Psoas muscle (tissue), 8 donors: ENCODE results near the gene PDE4D. TPM values are rescaled to one million over a fixed set of nuclear protein-coding genes. Genes with fewer than 3 reads are reported as not detected.
A peak's percentile ranks its signal among the peaks of the same experiment; 100 is the strongest.

ENCODE experiments used
- ATAC-seq, 4 donors: fragments of 200-7000 bp; cut with Tn5 transposase; one replicate each; pipeline ENCODE4 v1.9.1; 2020; ENCODE audit warnings: moderate library complexity in 3 of 4, mild to moderate bottlenecking in 2 of 4
- DNase-seq, 2 donors: peaks; one replicate each; pipeline ENCODE4 v3.0.0-alpha.2; 2020
- H3K27ac ChIP-seq: fragments of 200-600 bp; one replicate; pipeline ENCODE4 v1.8.0; 2022
- H3K27me3 ChIP-seq, 3 donors: fragments of 200-600 bp in 1 of 3; one replicate each; pipeline versions ENCODE4 v1.6.1 to v1.8.0; 2013 to 2022; ENCODE audit warnings: low read length in 2 of 3, mild to moderate bottlenecking in 2 of 3, moderate library complexity in 1 of 3; ENCODE audit not compliant: insufficient read depth in 3 of 3
- H3K36me3 ChIP-seq, 2 donors: fragments of 200-600 bp in 1 of 2; one replicate each; pipeline versions ENCODE4 v1.6.1 to v1.8.0; 2013 to 2022; ENCODE audit warnings: low read depth in 1 of 2, mild to moderate bottlenecking in 1 of 2, moderate library complexity in 1 of 2; ENCODE audit not compliant: insufficient read depth in 1 of 2
- H3K4me1 ChIP-seq: fragments of 200-600 bp; one replicate; pipeline ENCODE4 v1.8.0; 2022
- H3K4me3 ChIP-seq: fragments of 200-600 bp; one replicate; pipeline ENCODE4 v1.8.0; 2022; ENCODE audit warnings: mild to moderate bottlenecking
- H3K9me3 ChIP-seq: fragments of 200-600 bp; one replicate; pipeline ENCODE4 v1.8.0; 2022
- CTCF ChIP-seq: fragments of 200-600 bp; IDR thresholded peaks from one replicate; pipeline ENCODE4 v1.8.0; 2022; ENCODE audit warnings: antibody characterized with exemption
- WGBS, 3 donors: extraction: QIAGEN DNeasy Blood & Tissue Kit; methylation state at CpG; one replicate each; pipeline versions ENCODE4 v1.1.6 to v1.1.7; 2013; 5-methylcytosine and 5-hydroxymethylcytosine counted together
- intact Hi-C, 2 donors: fragments of 100-400 bp; cut with DNase I; formaldehyde crosslinking; loops; one replicate each; pipeline versions ENCODE4 v1.11.0 to v1.14.2; 2022
- polyA plus RNA-seq, 3 donors: library from polyadenylated mRNA; stranded (reverse); fragments of 200-250 nt; gene quantifications; one replicate each; pipeline ENCODE4 v1.2.3, GENCODE V29; 2013
- total RNA-seq, 4 donors: library from RNA; stranded (reverse); fragmentation: NEBNext Ultra II Directional in 2 of 4; extraction: Animal tissue kit (Norgen Biotek cat#: 25700) in 2 of 4; gene quantifications; one replicate each; pipeline versions ENCODE4 v1.2.1 to v1.2.4, GENCODE V29; 2021 to 2023
- donor health status: healthy with polysubstance abuse.
- donor health status: DM: no; HTN: no; CAD: no; lungs with moderate emphysema.
- donor health status: Bipolar disorder and iron deficiency.
- donor health status: healthy.
- donor health status: DM: yes; HTN: yes; CAD: no.
- donor health status: DM: no; HTN: no; CAD: no.
- donor health status: DM: no; HTN: no; CAD: no.
- donor health status: DM: yes; HTN: yes; CAD: no.

Gene PDE4D
- total and polyA plus RNA-seq, 7 donors = 42.6 to 283 (median 88.7) TPM

- 54 to 68% (median 62%) methylated on average over 2 of the region's 2 CpGs for WGBS, 3 donors
- H3K36me3 ChIP-seq = no peaks in the 10 kb centered on the region
- DNase-seq (no peak), ATAC-seq (peak in 1 of 4 donors; percentile 3)
- peak overlapping the region; percentile 56 for H3K27ac ChIP-seq
- peaks cover 42% of the 10 kb centered on the region for H3K4me1 ChIP-seq
- H3K9me3 ChIP-seq = no peaks in the 10 kb centered on the region
- H3K27me3 ChIP-seq = no peaks in the 10 kb centered on the region
- no peak for TF ChIP-seq CTCF
- H3K4me3 ChIP-seq = no peak overlapping the region
- intact Hi-C loops = no loop called here
Observed at GRCh38 chr5:59094864-59095263, 798.7 kb downstream of the PDE4D start.

- no peaks in the 10 kb centered on the region for H3K36me3 ChIP-seq
- peaks cover 42% of the 10 kb centered on the region for H3K4me1 ChIP-seq
- no peaks in the 10 kb centered on the region for H3K27me3 ChIP-seq
- no peaks in the 10 kb centered on the region for H3K9me3 ChIP-seq
- intact Hi-C loops = no loop called here
- WGBS, 3 donors = 85 to 97% (median 88%) methylated on average over 6 of the region's 6 CpGs
- DNase-seq = no peak
- H3K4me3 ChIP-seq = peak overlapping the region; percentile 15
- H3K27ac ChIP-seq = no peak overlapping the region
- ATAC-seq = peak in 1 of 4 donors; percentile 18
- no peak for TF ChIP-seq CTCF
Observed at GRCh38 chr5:59093329-59093728, 800.2 kb downstream of the PDE4D start.

GRCh38 chr5:59092758-59093157 lies 800.8 kb downstream of the PDE4D start:
- TF ChIP-seq CTCF = no peak
- DNase-seq = no peak
- 70 to 91% (median 75%) methylated on average over 5 of the region's 5 CpGs for WGBS, 3 donors
- Histone ChIP-seq H3K36me3 (no peaks in the 10 kb centered on the region), H3K27me3 (no peaks in the 10 kb centered on the region), H3K4me1 (peaks cover 42% of the 10 kb centered on the region), H3K27ac (no peak overlapping the region), H3K4me3 (peak overlapping the region; percentile 15), H3K9me3 (no peaks in the 10 kb centered on the region)
- intact Hi-C loops = no loop called here
- no peak for ATAC-seq

- 62 to 86% (median 86%) methylated on average over 1 of the region's 1 CpG for WGBS, 3 donors
- intact Hi-C loops = no loop called here
- no peak for ATAC-seq
- peaks cover 34% of the 10 kb centered on the region for H3K4me1 ChIP-seq
- H3K4me3 ChIP-seq = no peak overlapping the region
- no peaks in the 10 kb centered on the region for H3K36me3 ChIP-seq
- H3K27ac ChIP-seq = no peak overlapping the region
- no peaks in the 10 kb centered on the region for H3K27me3 ChIP-seq
- no peak for TF ChIP-seq CTCF
- H3K9me3 ChIP-seq = no peaks in the 10 kb centered on the region
- no peak for DNase-seq
Observed at GRCh38 chr5:59091965-59092364, 801.6 kb downstream of the PDE4D start.

- H3K27ac ChIP-seq = no peak overlapping the region
- no peaks in the 10 kb centered on the region for H3K27me3 ChIP-seq
- no peaks in the 10 kb centered on the region for H3K36me3 ChIP-seq
- H3K4me1 ChIP-seq = peaks cover 17% of the 10 kb centered on the region
- ATAC-seq = peak in 1 of 4 donors; percentile 18
- 72 to 82% (median 81%) methylated on average over 6 of the region's 6 CpGs for WGBS, 3 donors
- no peaks in the 10 kb centered on the region for H3K9me3 ChIP-seq
- DNase-seq = no peak
- H3K4me3 ChIP-seq = no peak overlapping the region
- intact Hi-C loops = no loop called here
- TF ChIP-seq CTCF = no peak
Observed at GRCh38 chr5:59090323-59090722, 803.2 kb downstream of the PDE4D start.
